Ramos (cell line): ENCODE data around the gene DNAJC17.

Experiments used
- in situ Hi-C: fragments of 300-500 bp; cut with MboI; formaldehyde crosslinking; loops from one replicate; pipeline ENCODE4 v1.14.3; 2022; ENCODE audit warnings: low sequenced_read_pairs; ENCODE audit not compliant: unreplicated experiment

DNAJC17 gene

GRCh38 chr15:40807028-40807887 lies at the start of gene DNAJC17, which contains the start of gene ZFYVE19:
TSS of gene DNAJC17 (minus strand) at chr15:40807473. CDS start at chr15:40807446, 27 bp downstream.
TSS of gene ZFYVE19 (plus strand) at chr15:40807089. CDS start at chr15:40807590, 501 bp downstream.
- in situ Hi-C loops = no loop called here

GRCh38 chr15:40856746-40857145 lies 49.5 kb upstream of the DNAJC17 start:
- in situ Hi-C loops = loop anchor here (5.0 kb wide), 1 partner anchor 36 kb away; the partner anchor contains the start of gene VPS18

GRCh38 chr15:40855706-40856234 lies 48.5 kb upstream of the DNAJC17 start:
- in situ Hi-C loops = loop anchor here (5.0 kb wide), 1 partner anchor 37 kb away; the partner anchor contains the start of gene VPS18

GRCh38 chr15:40854161-40854560 lies 46.9 kb upstream of the DNAJC17 start:
- in situ Hi-C loops = no loop called here

- in situ Hi-C loops = no loop called here
Observed at GRCh38 chr15:40853241-40853890, 46.1 kb upstream of the DNAJC17 start.

- in situ Hi-C loops = no loop called here
Observed at GRCh38 chr15:40852529-40852928, 45.3 kb upstream of the DNAJC17 start.

- in situ Hi-C loops = no loop called here
Observed at GRCh38 chr15:40850576-40851112, 43.4 kb upstream of the DNAJC17 start.

- in situ Hi-C loops = no loop called here
Observed at GRCh38 chr15:40847223-40847961, 40.1 kb upstream of the DNAJC17 start.

- in situ Hi-C loops = no loop called here
Observed at GRCh38 chr15:40846841-40847222, 39.6 kb upstream of the DNAJC17 start.

GRCh38 chr15:40845511-40846284 lies 38.4 kb upstream of the DNAJC17 start:
- in situ Hi-C loops = no loop called here

GRCh38 chr15:40845036-40845435 lies 37.8 kb upstream of the DNAJC17 start:
- in situ Hi-C loops = no loop called here

- in situ Hi-C loops = no loop called here
Observed at GRCh38 chr15:40844696-40845030, 37.4 kb upstream of the DNAJC17 start.

- in situ Hi-C loops = no loop called here
Observed at GRCh38 chr15:40843885-40844695, 36.8 kb upstream of the DNAJC17 start, which contains the start of gene SPINT1. TSS of gene SPINT1 (plus strand) at chr15:40844048. CDS start at chr15:40844555, 507 bp downstream.

GRCh38 chr15:40843261-40843884 lies 36.1 kb upstream of the DNAJC17 start:
- in situ Hi-C loops = no loop called here

GRCh38 chr15:40841741-40842140 lies 34.5 kb upstream of the DNAJC17 start:
- in situ Hi-C loops = no loop called here

- in situ Hi-C loops = no loop called here
Observed at GRCh38 chr15:40838756-40839155, 31.5 kb upstream of the DNAJC17 start.

GRCh38 chr15:40836020-40836419 lies 28.7 kb upstream of the DNAJC17 start:
- in situ Hi-C loops = no loop called here

GRCh38 chr15:40832903-40833302 lies 25.6 kb upstream of the DNAJC17 start:
- in situ Hi-C loops = no loop called here
